Fibroblast of lung (primary cell): ENCODE results near the gene CAVIN3. TPM values are rescaled to one million over a fixed set of nuclear protein-coding genes. Genes with fewer than 3 reads are reported as not detected.

ENCODE experiments used
- DNase-seq, 2 donors: peaks; one replicate each; pipeline versions ENCODE4 v3.0.0 to v3.0.0-alpha.2; 2010; ENCODE audit warnings: low read depth in 2 of 2
- H2AFZ ChIP-seq: 2 replicates; pipeline ENCODE4 v1.5.1; 2012; ENCODE audit warnings: low read length, control low read depth, inconsistent platforms
- H3K27ac ChIP-seq: 2 replicates; pipeline ENCODE4 v1.5.1; 2011; ENCODE audit warnings: low read length, control low read depth; ENCODE audit not compliant: insufficient read depth
- H3K27me3 ChIP-seq: 2 replicates; pipeline ENCODE4 v1.5.1; 2011; ENCODE audit warnings: mild to moderate bottlenecking, low read length; ENCODE audit not compliant: control insufficient read depth, insufficient read depth
- H3K36me3 ChIP-seq: 2 replicates; pipeline ENCODE4 v1.5.1; 2011; ENCODE audit warnings: low read length; ENCODE audit not compliant: control insufficient read depth, insufficient read depth
- H3K4me1 ChIP-seq: 2 replicates; pipeline ENCODE4 v1.5.1; 2011; ENCODE audit warnings: low read length; ENCODE audit not compliant: control insufficient read depth, insufficient read depth; ENCODE audit errors: extremely low read depth
- H3K4me2 ChIP-seq: 2 replicates; pipeline ENCODE4 v1.5.1; 2011; ENCODE audit warnings: low read length, control low read depth; ENCODE audit not compliant: insufficient read depth; ENCODE audit errors: extremely low read depth
- H3K4me3 ChIP-seq, 4 experiments: fragments of 200-600 bp in 1 of 4; sonication (generic) in 1 of 4; replicated peaks in 1 of 4; 2 replicates each; pipeline ENCODE4 v1.5.1; 2011 to 2016; ENCODE audit warnings: low read length in 4 of 4, low read depth in 3 of 4, mild to moderate bottlenecking in 3 of 4, control low read depth in 2 of 4, inconsistent platforms in 1 of 4, mixed read lengths in 1 of 4; ENCODE audit not compliant: insufficient read depth in 1 of 4; ENCODE audit errors: control extremely low read depth in 1 of 4
- H3K79me2 ChIP-seq: 2 replicates; pipeline ENCODE4 v1.5.1; 2012; ENCODE audit warnings: mild to moderate bottlenecking, low read length, inconsistent platforms; ENCODE audit not compliant: control insufficient read depth, insufficient read depth
- H3K9ac ChIP-seq: 2 replicates; pipeline ENCODE4 v1.5.1; 2011; ENCODE audit warnings: mild to moderate bottlenecking, low read length, control low read depth; ENCODE audit not compliant: insufficient read depth
- H3K9me3 ChIP-seq: 2 replicates; pipeline ENCODE4 v1.5.1; 2012; ENCODE audit warnings: low read depth, low read length; ENCODE audit not compliant: control insufficient read depth, insufficient read depth
- H4K20me1 ChIP-seq: 2 replicates; pipeline ENCODE4 v1.5.1; 2011; ENCODE audit warnings: low read length; ENCODE audit not compliant: control insufficient read depth, insufficient read depth; ENCODE audit errors: extremely low read depth
- EZH2 ChIP-seq: IDR thresholded peaks from 2 replicates; pipeline ENCODE4 v1.5.1; 2012; ENCODE audit warnings: low read length, control low read depth, mild to moderate bottlenecking; ENCODE audit errors: missing control alignments
- polyA plus RNA-seq, 2 donors: library from polyadenylated mRNA; depleted of rRNA in 1 of 2; stranded (reverse) in 1 of 2; unstranded in 1 of 2; fragments of >200 nt; gene quantifications; 2 replicates each; pipeline ENCODE4 v1.2.1, GENCODE V29; 2011 to 2012; ENCODE audit warnings: missing spikeins in 1 of 2
- total RNA-seq: library from RNA; depleted of rRNA; stranded (reverse); fragments of >200 nt; gene quantifications from 2 replicates; pipeline ENCODE4 v1.2.1, GENCODE V29; 2014
- TF ChIP-seq, protein P1 (sequence below), 2 donors: IDR thresholded peaks in 1 of 2; conservative IDR thresholded peaks in 1 of 2; 1 replicate in 1 of 2; 2 replicates in 1 of 2; pipeline ENCODE4 v1.5.1; 2011 to 2012; ENCODE audit warnings: low read length in 2 of 2, control low read depth in 1 of 2, inconsistent platforms in 1 of 2, low read depth in 1 of 2, mild to moderate bottlenecking in 1 of 2

CAVIN3 gene
- total and polyA plus RNA-seq, 2 donors (not counting 1 experiment from before 2014, with no cell fraction given) = 50.9 to 87.9 TPM

DNA sequence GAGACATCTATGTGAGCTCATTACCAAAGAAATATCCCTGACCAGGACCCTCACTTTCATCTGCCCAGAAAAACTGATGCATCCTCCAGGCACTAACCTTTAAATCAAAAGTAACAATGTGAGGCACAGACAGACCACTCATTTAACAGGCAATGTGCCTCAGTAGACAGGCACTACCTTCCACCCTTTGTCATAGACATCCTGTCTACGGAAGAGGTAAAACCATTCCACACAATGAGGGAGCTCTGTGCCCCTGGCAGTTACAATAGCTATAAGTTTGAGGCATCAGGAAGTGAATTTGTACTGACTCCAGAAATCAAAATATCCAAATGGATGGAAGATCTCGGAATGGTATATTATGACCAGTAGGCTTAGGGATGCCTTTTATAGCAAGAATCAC, 6.7 kb upstream of the CAVIN3 start:
- H3K27ac ChIP-seq = no peak overlapping the region
- no peaks in the 10 kb centered on the region for H3K79me2 ChIP-seq

DNA sequence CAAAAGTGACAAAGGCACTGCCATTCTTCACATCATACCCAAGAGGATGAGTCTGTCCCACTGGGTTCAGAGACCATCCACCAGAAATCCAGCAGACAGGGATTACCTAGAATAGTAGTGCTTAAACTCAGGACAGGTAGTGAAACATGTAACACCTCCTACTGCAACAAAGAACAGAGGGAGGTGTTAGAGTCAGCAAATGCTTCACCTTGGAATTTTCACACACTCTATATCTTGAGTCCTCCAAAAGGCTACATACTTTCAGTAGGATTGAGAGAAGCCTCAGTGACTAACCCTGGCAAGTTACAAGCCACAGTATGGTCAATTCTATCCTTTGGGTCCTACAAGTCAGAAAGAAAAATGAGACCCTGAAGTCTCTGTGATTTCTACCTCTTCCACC, 6.0 kb upstream of the CAVIN3 start:
- H2AFZ ChIP-seq = no peak overlapping the region
- peaks cover 7% of the 10 kb centered on the region for H3K4me1 ChIP-seq
- no peak overlapping the region for H3K27ac ChIP-seq
- no peak overlapping the region for H3K9ac ChIP-seq
- no peaks in the 10 kb centered on the region for H3K36me3 ChIP-seq
- H3K4me2 ChIP-seq = no peak overlapping the region
- no peak for DNase-seq
- no peak overlapping the region for H3K4me3 ChIP-seq
- H3K79me2 ChIP-seq = no peaks in the 10 kb centered on the region
- H3K9me3 ChIP-seq = no peaks in the 10 kb centered on the region
- no peaks in the 10 kb centered on the region for H3K27me3 ChIP-seq
- no peaks in the 10 kb centered on the region for H4K20me1 ChIP-seq
- TF ChIP-seq, protein P1, sequence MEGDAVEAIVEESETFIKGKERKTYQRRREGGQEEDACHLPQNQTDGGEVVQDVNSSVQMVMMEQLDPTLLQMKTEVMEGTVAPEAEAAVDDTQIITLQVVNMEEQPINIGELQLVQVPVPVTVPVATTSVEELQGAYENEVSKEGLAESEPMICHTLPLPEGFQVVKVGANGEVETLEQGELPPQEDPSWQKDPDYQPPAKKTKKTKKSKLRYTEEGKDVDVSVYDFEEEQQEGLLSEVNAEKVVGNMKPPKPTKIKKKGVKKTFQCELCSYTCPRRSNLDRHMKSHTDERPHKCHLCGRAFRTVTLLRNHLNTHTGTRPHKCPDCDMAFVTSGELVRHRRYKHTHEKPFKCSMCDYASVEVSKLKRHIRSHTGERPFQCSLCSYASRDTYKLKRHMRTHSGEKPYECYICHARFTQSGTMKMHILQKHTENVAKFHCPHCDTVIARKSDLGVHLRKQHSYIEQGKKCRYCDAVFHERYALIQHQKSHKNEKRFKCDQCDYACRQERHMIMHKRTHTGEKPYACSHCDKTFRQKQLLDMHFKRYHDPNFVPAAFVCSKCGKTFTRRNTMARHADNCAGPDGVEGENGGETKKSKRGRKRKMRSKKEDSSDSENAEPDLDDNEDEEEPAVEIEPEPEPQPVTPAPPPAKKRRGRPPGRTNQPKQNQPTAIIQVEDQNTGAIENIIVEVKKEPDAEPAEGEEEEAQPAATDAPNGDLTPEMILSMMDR (conservative IDR thresholded peaks at IDR 0.05 in 1 of 2, IDR thresholded peaks at IDR 0.05 in 1 of 2; ENCODE audit: low read depth in 1 of 2, low read length in 2 of 2) = no peak
- no peak for TF ChIP-seq EZH2

More for the DNA sequence above, 6.7 kb upstream of the CAVIN3 start:
- Histone ChIP-seq H3K4me1 (peaks cover under 1% of the 10 kb centered on the region), H3K9me3 (no peaks in the 10 kb centered on the region), H2AFZ (no peak overlapping the region), H3K36me3 (no peaks in the 10 kb centered on the region), H3K9ac (no peak overlapping the region), H4K20me1 (no peaks in the 10 kb centered on the region), H3K4me2 (no peak overlapping the region), H3K27me3 (no peaks in the 10 kb centered on the region), H3K4me3 (no peak overlapping the region)
- no peak for DNase-seq
- TF ChIP-seq EZH2 = no peak
- TF ChIP-seq, protein P1 (conservative IDR thresholded peaks at IDR 0.05 in 1 of 2, IDR thresholded peaks at IDR 0.05 in 1 of 2; ENCODE audit: low read depth in 1 of 2, low read length in 2 of 2) = no peak

DNA sequence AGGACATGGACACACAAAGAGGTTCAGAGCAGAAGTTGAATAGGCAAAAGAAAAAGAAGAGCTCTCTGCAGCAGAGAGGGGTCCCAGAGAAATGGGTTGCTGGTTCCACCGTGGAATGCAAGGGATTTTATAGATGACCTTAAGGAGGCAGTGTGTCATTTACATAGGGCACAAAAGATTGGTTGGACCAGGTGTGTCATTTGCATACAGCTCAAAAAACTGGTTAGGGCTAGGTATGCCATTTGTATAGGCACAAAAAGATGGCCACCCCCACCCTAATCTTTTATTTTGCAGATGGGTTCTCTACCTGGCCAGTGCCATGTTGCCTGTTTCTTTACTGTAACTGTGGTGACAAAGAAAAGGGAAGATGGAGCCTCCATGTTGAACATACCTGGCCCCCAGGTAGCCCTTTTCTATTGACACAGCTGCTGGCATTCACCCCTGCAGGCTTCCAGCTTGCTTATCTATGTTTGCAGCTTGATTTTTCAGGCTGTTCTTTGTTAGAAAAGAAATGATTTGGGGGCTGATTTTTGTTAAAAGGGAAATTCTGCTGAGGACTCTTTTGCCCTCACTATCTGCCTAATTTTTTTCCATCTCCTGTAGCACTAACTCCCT, 3.1 kb upstream of the CAVIN3 start:
- H3K4me3 ChIP-seq = no peak overlapping the region

More for the DNA sequence above, 3.1 kb upstream of the CAVIN3 start:
- H3K27me3 ChIP-seq = no peaks in the 10 kb centered on the region
- no peak overlapping the region for H2AFZ ChIP-seq
- no peaks in the 10 kb centered on the region for H3K36me3 ChIP-seq
- H3K9me3 ChIP-seq = no peaks in the 10 kb centered on the region
- no peak overlapping the region for H3K27ac ChIP-seq
- peaks cover 9% of the 10 kb centered on the region for H3K79me2 ChIP-seq
- H3K4me2 ChIP-seq = no peak overlapping the region
- no peak for DNase-seq
- TF ChIP-seq, protein P1 (conservative IDR thresholded peaks at IDR 0.05 in 1 of 2, IDR thresholded peaks at IDR 0.05 in 1 of 2; ENCODE audit: low read depth in 1 of 2, low read length in 2 of 2) = no peak
- no peak for TF ChIP-seq EZH2
- H3K4me1 ChIP-seq = peaks cover 12% of the 10 kb centered on the region
- no peaks in the 10 kb centered on the region for H4K20me1 ChIP-seq
- H3K9ac ChIP-seq = no peak overlapping the region
